HG03558 (cell line): ENCODE results near the gene TECTA.
"Not testable (repeated sequence)": the region's sequence is repeated elsewhere in the genome, so short reads cannot be mapped to it uniquely, and the experiment has no call there.

Source experiments
- ATAC-seq: cut with Tn5 transposase; IDR thresholded peaks from one replicate; pipeline ENCODE4 v1.9.1; 2021; ENCODE audit warnings: moderate number of reproducible peaks; ENCODE audit not compliant: unreplicated experiment; ENCODE audit errors: extremely low read depth

TECTA gene

DNA sequence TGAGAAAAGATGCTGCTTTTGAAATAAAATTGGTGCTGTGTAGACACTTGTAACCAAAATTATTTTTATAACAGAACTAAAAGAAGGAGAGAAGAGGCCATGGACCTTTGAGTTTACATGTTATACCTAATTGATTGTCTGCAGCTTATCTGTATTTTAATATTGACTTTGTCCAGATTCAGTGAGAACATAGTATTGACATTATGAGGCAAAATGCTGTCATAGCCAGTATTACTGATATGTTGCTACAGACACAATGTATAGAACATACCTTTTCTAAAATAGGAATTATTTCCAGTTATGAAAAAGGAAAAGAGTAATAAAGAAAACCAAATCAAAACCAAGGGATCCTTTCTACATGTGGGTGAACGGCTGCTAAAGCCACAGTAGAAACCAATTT is 11.5 kb upstream of the TECTA start:
- no peak for ATAC-seq

DNA sequence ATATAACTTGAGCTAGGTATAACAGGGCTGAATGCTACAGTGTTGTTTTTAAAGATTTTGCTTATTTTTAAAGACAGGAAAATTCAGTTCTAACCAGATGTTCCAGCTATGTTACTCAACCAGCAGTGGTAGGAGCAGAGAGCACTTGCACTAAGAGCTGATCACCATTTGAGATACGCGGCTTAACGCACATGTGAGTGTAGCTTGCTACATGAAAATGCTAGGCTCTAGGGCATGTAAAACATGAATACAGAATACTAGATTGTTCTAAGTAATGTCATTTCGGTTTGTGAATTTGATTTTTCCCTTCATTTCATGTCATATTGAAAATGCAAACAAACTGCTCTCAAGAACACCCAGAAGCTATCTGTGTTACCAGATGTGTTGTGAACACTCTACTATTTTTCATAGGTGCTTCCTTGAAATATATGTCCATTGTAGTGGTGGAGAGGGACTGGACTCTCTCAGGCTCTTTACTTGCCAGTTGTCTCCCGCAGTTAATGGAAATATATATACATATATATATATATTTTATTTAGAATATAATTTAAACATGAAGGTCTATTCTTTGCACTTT is 10.8 kb upstream of the TECTA start:
- no peak for ATAC-seq

DNA sequence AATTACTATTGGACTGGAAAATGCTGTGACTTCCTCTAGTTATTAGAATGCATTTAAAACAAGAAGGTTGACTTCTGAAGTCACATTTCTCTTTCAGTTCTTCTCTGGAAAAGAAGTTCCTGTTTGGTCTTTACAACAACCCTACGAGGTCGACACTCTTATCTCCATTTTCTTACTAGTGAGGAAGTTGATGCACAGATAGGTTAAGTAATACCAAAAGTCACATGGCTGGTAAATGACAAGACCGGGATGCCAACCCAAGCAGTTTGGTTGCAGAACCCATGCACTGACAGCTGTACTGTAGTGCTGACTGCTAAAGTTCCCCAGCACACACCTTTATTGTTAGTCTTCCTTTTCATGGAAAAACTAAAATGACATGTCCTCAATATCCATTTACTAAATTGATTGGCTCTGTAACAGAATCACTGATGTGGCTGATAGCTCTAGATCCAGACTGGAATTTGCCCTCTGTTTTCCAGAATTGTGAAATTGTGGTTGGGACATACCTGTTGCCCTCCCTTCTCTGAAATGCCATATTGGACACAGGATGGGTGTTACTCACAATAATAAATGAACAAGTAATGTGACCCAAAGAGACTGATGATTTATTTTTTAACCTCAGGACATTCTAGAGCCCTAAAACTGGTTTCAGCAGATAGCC is 9.4 kb upstream of the TECTA start:
- ATAC-seq = no peak

DNA sequence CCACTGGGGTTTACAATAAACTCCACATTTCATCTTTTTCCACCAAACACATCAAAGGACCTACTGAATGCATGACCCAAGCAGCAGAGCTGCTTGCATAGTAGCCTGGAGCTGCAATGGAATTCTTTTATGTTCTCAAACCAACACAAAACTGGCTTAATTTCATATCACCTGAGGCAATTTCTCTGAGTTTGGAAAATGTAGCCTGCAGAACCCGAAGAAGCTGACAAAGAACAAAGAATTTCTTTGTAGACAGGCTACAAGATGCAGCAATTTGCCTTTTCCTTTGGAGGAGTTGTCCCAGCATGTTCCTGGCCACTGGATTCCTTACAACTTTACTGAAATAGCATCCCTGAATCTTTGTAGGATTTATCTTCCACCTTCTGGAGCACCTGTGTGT is 5.5 kb upstream of the TECTA start:
- ATAC-seq = no peak

DNA sequence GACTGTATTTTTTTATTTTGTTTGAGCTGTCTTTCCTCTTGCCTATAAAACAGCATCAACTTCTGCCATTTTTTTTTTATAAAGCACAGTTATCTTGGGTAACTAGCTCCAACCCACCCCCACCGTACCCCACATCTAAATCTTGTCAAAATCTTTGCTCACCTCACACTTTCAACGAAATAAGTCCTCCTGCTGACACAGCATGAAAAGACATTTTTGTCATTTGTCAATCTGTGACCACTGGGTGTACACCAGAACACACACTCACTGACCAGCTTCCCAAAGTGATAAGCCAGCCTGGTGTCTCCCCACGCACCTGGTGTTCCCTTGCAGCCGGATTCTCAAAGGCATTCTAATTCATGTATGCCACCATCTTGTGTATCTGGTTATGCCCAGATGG is 1.7 kb upstream of the TECTA start:
- ATAC-seq = no peak

DNA sequence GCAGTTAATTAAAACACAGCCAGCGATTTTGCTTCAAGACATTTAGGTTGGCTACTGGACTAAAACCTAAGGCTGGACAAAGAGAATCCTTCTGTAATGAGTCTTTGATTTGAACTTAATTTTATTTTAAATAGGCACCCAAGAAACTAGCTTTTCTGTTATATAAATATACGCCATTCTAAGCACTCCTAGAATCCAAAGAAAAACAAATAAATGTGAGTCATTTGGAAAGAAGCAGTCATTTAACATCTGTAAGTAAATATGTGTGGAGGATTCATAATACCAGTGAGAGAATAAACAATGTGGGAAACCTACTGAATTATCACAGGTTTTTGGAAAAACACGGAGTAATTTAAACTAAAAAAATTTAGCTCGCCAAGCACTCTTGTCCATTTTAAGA is 1.2 kb upstream of the TECTA start:
- ATAC-seq = no peak

DNA sequence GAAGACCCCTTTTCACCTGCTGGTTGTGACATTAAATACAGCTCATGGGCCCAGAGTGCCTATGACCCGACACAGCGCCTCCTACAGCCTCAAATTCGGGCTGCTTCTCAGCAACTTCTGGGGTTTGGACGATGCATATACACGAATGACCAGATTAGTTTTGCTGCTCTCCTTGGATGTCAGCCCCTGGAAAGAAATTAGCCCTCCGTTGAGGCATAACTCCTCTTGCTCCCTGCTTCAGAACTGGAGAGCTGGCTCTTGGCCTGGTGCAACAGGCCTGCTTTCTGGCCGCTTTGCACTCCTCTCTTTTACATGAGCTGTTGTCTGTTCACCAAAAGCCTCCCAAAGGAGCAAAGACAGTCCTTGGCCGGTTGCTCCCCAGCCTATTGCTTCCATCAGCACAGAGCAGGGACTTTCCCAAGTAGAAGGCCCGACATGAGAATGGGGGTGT is 3.3 kb downstream of the TECTA start:
- no peak for ATAC-seq

DNA sequence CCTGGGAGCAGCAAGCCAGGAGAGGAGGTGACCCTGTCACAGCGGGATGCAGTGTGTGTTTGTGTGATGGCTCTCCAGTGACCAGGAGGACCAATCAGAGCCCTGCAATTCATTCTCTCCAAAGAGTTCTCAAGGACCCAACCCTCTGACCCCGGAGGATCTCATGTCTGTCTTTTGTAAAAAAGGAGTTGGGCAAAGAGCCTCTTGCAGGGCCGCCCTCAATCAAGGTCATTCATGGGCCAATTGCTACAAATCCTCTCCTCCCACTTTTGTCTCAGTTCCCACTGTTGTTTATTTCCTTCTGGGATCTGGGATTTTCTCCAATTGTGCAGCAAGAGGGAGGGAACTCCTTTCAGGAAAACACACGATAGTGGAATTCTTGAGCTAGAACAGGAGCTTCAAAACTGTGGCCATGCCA is 4.0 kb downstream of the TECTA start:
- ATAC-seq = no peak

DNA sequence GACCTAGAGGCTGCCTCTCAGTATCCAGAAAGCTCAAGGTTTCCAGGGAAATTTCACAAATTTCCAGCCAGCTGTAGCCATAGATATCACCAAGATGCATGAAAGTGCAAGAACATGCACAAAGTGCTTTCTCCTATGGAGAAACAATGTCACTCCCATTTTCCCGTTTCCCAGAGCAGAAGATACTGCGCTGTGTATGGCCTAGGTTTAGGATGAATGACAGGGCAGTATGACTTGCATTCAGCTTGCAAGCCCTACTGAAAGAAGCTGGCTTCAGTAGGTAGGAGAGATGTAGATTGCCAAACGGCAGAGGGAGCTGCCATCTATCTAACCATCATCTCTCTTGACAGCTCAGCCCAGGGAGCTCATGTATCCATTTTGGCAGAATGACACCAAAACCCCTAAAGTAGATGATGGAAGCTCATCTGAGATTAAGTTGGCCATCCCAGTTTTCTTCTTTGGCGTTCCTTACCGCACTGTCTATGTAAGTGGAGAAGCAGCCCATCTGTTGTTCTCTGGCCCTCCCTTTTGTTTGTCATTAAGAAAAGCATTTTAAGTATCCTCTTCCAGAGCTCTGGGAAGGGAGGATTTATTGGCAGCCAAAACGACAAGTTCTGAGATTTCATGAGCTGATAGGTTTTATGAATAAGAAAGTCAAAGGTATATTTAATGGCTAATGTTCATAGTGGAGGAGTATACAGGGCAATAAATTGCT is 4.6 kb downstream of the TECTA start:
- no peak for ATAC-seq

DNA sequence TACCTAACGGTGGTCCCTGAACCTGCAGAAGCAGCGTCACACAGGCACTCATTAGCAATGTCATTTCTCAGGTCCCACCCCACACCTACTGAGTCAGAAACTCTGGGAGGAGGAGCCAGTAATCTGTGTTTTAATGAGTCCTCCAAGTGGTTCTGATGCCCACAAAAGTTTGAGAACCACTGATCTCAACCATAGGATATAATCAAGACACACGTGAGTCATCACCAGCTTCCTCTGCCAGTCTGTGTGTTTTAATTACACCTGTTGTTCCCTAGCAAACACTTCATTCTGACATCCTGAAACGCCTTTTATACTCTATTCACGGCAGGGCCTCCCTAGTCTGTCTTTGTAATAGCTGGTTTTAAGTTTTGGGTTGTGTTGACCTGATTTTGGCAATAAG is 5.8 kb downstream of the TECTA start:
- ATAC-seq = no peak

DNA sequence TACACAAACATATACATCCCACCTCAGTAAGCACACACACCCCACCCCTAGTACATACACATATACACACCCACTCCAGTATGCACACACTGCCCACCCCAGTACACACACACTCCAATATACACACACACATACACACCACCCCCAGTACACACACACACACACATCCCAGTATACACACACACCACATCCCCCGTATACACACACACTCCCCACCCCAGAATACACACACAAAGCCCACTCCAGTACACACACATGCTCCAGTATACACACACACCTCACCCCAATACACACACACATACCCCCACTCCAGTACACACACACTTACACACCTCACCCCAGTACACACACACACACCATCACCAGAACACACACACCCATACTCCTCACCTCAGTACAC is 7.4 kb downstream of the TECTA start:
- ATAC-seq = no peak

DNA sequence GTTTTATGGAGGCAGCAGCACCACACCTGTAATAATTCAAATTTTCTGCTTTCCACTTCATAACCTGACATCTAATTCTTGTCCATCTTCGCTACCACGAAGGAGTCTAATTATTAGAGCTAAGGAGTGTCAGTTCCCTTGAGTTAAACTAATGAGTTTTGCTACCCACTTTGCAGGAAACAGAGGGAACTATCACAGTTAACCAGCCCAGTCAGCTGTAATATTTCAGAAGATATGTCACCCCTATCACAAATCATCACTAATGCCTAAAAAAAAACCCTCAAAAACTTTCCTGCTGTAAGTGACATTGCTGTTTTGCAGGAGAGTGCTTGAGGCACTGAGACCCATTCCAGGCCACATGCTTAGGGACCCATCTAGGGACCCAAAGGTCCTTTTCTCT is 8.4 kb downstream of the TECTA start:
- no peak for ATAC-seq

DNA sequence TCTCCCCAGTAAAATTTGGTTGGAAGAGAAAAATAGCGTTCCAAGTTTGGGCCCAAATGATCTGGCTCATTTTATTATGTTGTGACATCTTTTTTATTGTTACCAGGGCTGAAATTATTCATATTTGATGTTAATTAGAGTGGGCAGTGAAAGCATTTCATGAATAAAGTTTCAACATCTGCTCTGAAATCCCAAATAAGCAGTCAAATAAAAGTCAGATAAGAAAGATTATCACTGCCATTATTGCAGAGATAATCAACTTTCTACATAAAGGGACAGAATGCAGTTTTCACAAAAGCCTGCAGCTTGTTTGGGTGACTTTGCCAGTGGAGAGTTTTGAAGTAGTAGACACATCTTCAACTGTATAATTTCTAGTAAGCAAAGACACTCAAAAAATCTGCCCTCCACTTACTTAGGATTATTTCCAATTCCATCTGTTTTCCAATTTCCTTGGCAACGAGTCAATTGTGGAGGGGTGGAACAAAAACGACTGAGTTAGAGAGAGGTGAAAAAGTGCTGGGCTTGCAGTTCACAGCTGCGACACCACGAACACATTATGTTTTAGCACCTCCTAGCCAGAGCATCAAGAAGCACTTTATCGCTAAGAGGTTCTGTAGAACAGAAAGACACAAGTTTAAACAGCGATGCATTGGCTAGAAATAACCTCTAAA is 9.0 kb downstream of the TECTA start:
- ATAC-seq = no peak

DNA sequence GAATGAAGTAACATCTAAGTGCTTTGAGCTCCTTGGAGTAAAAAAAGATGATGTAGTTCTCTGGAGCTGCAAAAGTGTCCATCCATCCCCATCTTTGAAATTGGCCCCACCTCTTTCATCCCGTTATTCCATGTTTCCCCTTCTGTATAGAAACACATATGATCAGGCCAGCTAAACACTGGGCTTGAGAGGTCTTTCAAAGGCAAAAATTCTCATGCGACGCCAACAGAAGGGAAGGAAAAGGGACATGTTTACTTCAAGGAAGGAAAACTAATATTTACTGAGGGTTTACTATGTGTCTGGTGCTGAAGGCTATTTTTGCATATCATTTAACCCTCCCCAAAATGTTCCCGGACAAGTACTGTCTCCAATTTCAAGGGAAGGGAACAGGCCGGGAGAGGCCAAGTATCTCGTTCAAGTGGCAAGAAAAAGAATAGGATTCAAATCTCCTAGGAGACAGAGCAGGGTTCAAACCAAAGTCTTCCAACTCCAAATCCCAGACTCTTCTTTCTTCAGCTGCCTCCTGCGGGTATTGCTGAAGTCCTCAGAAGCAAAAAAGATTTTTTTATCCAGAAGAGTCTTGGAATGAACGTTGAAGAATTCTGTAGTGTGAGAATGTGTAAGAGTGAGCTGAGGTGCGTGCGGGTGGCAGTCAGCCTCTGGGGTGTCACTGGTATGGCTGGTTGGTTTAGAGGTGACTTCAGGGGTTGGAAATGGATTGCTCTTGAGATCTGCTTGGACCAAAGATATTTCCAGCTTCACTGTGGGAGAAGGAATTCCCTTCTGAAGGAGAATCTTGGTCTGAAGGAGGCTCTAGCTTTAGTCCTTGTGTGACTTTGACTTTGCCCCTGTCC is 10.1 kb downstream of the TECTA start:
- ATAC-seq = no peak

DNA sequence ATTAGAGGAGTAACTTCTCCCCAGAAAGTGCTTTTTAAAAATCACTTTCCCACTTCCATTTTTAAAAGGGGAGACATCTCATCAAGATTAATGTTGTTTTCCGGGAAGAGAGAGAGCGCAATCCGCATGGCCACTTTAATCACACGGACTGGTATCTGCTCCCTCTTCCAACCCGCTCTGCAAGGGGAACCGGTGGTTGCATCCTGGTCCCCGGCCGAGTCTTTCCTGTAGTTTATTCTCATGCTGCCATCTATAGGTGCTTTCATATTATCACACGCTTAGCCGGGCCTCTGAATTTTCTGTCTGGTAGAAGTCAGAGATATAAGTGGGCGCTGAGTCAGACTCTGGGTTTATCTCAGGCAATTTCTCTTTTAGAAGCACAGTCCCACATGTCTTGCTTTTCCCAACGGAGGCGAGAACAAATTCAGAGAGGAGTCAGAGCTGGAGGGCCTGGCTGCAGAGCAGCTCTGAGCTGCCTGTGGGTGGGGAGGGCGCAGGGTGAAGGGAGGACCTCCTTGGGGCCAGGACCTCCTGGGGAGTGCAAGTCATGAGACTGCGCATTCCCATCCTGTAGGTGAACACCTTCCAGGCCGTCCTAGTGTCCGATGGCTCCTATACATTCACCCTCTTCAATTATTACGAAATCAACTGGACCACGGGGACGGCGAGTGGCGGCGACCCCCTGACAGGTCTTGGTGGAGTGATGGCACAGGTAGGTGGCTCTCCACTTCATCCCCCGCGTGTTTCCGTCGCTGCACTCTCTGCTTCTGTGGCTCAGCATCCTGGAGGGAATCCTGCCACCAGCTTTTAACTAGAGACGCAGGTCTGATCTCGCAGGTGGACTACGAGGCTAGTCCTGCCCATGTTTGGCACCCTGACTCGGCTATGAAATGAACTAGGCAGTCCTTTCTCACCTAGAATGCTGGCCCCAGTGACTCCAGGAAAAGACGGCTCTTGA is 11.7 kb downstream of the TECTA start:
- ATAC-seq = no peak

DNA sequence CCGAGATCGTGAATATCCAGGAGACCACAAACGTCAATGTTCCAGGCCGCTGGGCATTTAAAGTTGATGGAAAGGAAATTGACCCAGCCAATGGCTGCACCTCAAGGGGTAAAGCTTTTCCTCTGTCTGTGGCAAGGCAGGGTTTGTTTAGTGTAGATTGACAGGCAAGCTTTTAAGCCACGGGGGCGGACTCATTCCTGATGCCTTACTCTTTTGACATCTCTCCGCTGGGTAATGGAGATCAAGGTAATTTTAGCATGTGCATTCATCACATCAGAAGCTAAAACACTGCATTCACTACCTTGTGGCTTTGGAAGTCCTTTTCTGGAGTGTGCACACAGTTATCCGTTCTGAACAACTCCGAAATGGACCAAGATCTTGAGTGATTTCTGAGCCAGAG is 12.6 kb downstream of the TECTA start:
- ATAC-seq = no peak

DNA sequence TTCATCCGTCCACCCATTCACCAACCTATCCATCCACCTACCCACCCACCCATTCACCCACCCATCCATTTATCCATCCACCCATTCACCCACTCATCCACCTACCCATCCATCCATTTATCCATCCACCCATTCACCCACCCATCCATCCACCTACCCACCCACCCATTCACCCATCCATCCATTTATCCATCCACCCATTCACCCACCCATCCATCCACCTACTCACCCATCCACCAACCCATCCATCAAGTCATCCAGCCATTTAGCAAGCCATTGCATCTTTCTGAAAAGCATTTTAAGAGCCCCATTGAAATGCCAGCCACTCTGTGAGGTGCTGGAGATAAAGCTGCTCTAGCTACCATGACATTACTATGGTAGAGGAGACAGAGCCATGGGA is 14.0 kb downstream of the TECTA start:
- ATAC-seq = not testable (repeated sequence)

DNA sequence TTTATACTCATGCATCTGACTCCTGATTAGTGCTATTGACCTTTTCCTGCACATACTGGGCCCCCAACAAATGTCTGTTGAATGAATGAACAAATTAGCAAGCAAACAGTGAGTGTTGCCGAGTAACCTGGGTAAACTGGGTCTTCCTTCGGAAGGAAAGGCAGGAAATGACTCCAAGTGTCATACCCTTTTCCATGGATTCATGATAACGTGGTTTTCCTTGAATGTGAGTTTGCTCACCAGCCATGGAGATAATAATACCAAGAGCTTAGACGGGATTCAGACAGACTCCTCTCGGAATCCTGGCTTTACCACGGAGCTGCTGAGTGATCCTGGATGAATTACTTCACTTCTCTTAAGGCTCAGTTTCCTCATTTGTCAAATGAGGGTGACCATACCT is 16.7 kb downstream of the TECTA start:
- no peak for ATAC-seq

DNA sequence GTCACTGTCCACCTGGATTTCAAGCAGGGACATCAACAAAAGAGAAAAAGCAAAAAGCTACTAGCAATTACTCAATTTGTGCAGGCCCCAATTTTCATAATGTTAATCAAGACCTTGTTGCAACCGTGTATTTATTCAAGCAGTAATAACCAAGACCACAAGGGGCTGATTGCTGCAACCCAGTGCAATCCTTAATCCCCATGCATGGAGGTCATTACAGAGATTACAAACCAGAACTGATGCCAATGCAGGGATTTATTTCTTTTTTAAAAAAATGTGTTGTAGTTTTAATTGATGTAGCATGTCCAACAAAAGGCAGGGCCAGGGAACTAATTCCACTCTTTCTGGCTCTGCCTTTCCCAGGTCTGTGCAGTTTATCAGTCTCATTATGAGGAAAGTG is 18.4 kb downstream of the TECTA start:
- no peak for ATAC-seq
